G401 (cell line): ENCODE data around the gene CDK5R1. TPM values are rescaled to one million over a fixed set of nuclear protein-coding genes. Genes with fewer than 3 reads are reported as not detected.

Source experiments
- DNase-seq: peaks from one replicate; pipeline ENCODE4 v3.0.0-alpha.2; 2015; ENCODE audit warnings: low spot score
- in situ Hi-C: cut with HindIII; loops from 2 replicates; pipeline ENCODE4 v1.10.0; 2016; ENCODE audit warnings: low sequenced_read_pairs, mixed read lengths
- total RNA-seq: library from RNA; depleted of rRNA; stranded (reverse); fragments of >200 nt; shearing (Covaris generic); gene quantifications from 2 replicates; pipeline ENCODE4 v1.2.3, GENCODE V29; 2014

CDK5R1 gene
- total RNA-seq, 1 experiment from 2014 or later, result 3.3 TPM

DNA sequence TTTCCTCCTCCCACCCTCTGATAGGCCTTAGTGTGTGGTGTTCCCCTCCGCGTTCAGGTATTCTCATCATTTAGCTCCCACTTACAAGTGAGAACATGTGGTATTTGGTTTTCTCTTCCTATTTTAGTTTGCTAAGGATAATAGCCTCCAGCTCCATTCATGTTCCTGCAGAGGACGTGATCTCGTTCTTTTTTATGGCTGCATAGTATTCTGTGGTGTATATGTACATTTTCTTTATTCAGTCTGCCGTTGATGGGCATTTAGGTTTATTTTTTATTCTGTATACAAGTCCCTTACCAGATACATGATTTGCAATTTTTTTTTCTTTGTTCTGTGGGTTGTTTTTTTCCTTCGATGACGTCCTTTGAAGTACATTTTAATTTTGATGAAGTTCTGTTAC lies 18.8 kb upstream of the CDK5R1 start:
- in situ Hi-C loops, result no loop called here
- no peak for DNase-seq

DNA sequence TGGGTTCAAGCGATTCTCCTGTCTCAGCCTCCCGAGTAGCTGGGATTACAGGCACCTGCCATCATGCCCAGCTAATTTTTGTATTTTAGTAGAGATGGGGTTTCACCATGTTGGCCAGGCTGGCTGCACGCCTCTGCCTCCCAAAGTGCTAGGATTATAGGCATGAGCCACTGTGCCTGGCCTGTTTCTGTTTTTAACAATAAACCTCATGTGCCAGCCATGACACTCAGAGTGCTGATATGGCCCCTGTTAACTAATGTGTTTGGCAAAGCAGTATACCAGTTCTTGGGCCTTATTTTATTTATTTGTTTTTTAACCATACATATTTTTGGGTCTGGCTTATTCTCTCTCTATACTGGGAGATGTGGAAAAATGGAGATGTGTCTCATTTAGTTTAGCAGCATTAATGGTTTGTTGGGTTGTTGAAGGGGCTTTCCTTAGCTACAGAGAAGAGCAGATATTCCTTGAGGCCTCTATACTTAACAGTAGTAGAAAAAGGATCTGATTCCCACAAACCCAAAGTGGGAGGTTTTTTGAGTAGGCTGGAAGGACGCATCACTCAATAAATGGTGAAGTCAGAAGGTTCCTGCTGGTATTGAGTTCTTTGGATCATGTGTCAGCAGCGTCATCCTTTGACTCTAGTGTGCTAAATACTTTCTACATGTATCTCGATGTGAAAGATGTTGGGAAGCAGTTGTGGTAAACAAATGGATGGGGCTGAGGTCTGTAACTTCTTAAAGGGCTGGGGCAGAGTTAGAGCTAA lies 16.2 kb upstream of the CDK5R1 start:
- in situ Hi-C loops, result no loop called here
- no peak for DNase-seq

- no peak for DNase-seq
- in situ Hi-C loops, result no loop called here
These were observed 15.1 kb upstream of the CDK5R1 start for GRCh38 chr17:32471652-32472051.

GRCh38 chr17:32475258-32475657 lies 11.5 kb upstream of the CDK5R1 start:
- in situ Hi-C loops, result no loop called here
- no peak for DNase-seq

GRCh38 chr17:32477220-32477619 lies 9.6 kb upstream of the CDK5R1 start:
- DNase-seq, result no peak
- in situ Hi-C loops, result no loop called here

- in situ Hi-C loops, result no loop called here
- DNase-seq, result no peak
These were observed 7.6 kb upstream of the CDK5R1 start for GRCh38 chr17:32479074-32479617.

- in situ Hi-C loops, result no loop called here
- no peak for DNase-seq
These were observed 5.6 kb upstream of the CDK5R1 start for GRCh38 chr17:32481193-32481592.

GRCh38 chr17:32482568-32483320 lies 4.0 kb upstream of the CDK5R1 start:
- in situ Hi-C loops, result no loop called here

DNA sequence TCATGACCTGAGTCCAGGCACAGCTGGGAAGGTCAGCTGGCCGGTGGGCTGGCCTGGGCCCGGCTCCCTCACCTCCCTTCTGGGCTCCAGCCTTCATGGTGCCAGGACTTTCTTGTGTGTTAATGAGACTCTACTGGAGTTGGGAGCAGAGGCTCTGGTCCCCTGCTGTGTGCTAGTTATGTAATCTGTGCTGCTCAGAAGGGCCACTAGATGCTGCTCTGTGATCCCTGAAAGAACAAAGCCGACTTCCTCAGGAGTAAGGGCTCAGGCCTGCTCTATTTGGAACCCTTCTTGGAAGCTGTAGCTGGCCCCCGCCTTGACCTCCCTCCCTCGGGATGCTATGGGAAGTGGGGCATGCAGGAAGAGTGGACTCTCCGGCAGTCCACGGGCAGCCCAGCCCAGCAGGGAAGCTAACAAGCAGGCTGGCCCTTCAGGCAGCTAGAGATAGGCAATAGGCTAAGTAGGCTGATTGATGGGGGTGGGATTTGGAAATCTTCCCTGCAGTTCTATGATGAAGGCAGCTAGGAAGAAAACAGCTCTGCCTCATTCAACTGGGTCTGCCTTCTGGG lies 3.3 kb upstream of the CDK5R1 start:
- in situ Hi-C loops, result no loop called here
- DNase-seq, result peak; percentile 97

More at GRCh38 chr17:32482568-32483320, 4.0 kb upstream of the CDK5R1 start:
- DNase-seq, result peak; percentile 33

GRCh38 chr17:32484041-32484461 lies 2.7 kb upstream of the CDK5R1 start:
- no peak for DNase-seq
- in situ Hi-C loops, result no loop called here

DNA sequence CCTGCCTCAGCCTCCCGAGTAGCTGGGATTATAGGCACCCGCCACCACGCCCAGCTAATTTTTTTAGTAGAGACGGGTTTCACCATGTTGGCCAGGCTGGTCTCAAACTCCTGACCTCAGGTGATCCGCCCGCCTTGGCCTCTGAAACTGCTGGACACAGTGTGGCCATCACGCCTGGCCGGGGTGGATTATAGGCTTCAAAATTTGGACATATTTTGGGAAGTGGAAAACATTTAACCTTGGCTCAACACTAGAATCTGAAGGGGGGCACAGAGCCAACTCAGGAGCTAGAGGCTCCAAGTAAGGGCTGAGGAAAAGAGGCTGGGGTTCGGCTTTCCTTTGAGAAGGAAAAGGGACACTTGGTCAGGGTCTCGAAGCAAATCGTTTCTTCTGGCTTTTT lies 2.2 kb upstream of the CDK5R1 start:
- peak; percentile 25 for DNase-seq
- in situ Hi-C loops, result no loop called here

- peak; percentile 13 for DNase-seq
- in situ Hi-C loops, result no loop called here
These were observed 1.3 kb upstream of the CDK5R1 start for GRCh38 chr17:32485261-32486110.

GRCh38 chr17:32486111-32486700 lies 587 bp upstream of the CDK5R1 start:
- DNase-seq, result peak; percentile 82
- in situ Hi-C loops, result no loop called here

DNA sequence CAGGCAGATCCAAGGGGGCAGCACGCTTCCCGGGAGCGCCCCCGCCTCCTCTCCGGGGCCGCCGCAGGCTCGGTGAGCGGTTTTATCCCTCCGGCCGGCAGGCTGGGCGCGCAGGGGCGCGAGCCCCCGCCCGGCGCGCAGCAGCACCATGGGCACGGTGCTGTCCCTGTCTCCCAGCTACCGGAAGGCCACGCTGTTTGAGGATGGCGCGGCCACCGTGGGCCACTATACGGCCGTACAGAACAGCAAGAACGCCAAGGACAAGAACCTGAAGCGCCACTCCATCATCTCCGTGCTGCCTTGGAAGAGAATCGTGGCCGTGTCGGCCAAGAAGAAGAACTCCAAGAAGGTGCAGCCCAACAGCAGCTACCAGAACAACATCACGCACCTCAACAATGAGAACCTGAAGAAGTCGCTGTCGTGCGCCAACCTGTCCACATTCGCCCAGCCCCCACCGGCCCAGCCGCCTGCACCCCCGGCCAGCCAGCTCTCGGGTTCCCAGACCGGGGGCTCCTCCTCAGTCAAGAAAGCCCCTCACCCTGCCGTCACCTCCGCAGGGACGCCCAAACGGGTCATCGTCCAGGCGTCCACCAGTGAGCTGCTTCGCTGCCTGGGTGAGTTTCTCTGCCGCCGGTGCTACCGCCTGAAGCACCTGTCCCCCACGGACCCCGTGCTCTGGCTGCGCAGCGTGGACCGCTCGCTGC lies 832 bp downstream of the CDK5R1 start:
- DNase-seq, result peak; percentile 61
- in situ Hi-C loops, result no loop called here

DNA sequence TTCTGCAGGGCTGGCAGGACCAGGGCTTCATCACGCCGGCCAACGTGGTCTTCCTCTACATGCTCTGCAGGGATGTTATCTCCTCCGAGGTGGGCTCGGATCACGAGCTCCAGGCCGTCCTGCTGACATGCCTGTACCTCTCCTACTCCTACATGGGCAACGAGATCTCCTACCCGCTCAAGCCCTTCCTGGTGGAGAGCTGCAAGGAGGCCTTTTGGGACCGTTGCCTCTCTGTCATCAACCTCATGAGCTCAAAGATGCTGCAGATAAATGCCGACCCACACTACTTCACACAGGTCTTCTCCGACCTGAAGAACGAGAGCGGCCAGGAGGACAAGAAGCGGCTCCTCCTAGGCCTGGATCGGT lies 1.4 kb downstream of the CDK5R1 start:
- DNase-seq, result peak; percentile 32
- in situ Hi-C loops, result no loop called here

- in situ Hi-C loops, result no loop called here
- DNase-seq, result no peak
These were observed 1.9 kb downstream of the CDK5R1 start for GRCh38 chr17:32488604-32489180.

DNA sequence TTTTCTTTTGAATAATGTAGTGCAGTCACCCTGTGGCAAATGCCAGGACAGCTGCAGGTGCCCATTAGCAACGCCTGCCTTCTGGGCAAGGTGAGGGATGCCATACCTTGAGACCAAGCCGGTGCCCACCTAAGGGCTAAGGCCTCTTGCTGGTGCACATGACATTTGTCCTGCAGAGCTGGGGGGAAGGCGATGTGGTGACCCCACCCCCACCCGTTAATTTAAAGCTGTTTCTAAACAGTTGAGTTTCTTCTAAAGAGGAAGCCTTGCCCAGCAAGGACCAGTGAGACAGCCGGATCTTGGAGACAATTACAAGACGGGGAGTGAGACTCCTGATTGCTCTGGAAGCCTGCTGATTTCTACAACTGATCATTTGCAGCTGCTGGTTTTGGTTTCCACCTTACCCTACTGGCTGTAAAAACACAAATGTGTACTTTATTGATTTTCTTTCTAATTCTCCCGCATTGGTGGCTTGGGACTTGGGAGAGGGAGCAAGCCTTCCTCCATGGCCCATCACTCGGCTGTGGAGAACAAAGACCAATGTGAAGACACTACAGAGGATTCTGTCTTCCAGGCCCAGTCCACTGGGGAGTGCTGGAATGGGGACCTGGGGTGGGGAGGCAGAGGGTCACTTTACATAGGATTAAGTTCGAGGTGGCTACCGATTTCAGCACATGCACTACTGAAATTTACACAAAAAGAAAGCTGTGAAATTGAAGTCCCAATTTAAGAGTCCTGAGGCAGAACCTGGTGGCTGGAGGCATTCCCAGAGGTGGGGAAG lies 2.7 kb downstream of the CDK5R1 start:
- in situ Hi-C loops, result no loop called here
- DNase-seq, result peak; percentile 23
